A673 (cell line): ENCODE results near the gene ARMH2. TPM values are rescaled to one million over a fixed set of nuclear protein-coding genes. Genes with fewer than 3 reads are reported as not detected.

Experiments
- BruUV-seq: library from RNA; stranded (reverse); fragments of 400-500 nt; replicated peaks from 2 replicates; lab custom pipeline; 2021; lab: Mats Ljungman, UMichigan
- CTCF ChIA-PET: fragments of 300-600 bp; sonication (Branson Sonifier 250); formaldehyde crosslinking; loops from one replicate; lab custom pipeline; 2022; ENCODE audit warnings: antibody characterized with exemption; lab: Charles Lee
- POLR2A ChIA-PET: fragments of 300-600 bp; sonication (Branson Sonifier 250); formaldehyde crosslinking; loops from one replicate; lab custom pipeline; 2022; ENCODE audit warnings: antibody characterized with exemption; ENCODE audit not compliant: low non-redundant PET; lab: Charles Lee
- DNase-seq: peaks from one replicate; pipeline ENCODE4 v3.0.0-alpha.2; 2015; ENCODE audit warnings: low spot score
- H3K27ac ChIP-seq: fragments of 200-600 bp; sonication (generic); 2 replicates; pipeline ENCODE4 v1.5.1; 2016; ENCODE audit warnings: mixed run types, low read depth, mild to moderate bottlenecking, mixed read lengths, antibody characterized with exemption, low read length; ENCODE audit not compliant: poor library complexity, severe bottlenecking
- H3K27me3 ChIP-seq: fragments of 200-600 bp; sonication (generic); replicated peaks from 2 replicates; pipeline ENCODE4 v1.6.1; 2017; ENCODE audit warnings: mixed run types, low read depth, mild to moderate bottlenecking, mixed read lengths, antibody characterized with exemption, low read length; ENCODE audit not compliant: insufficient read depth, poor library complexity
- H3K36me3 ChIP-seq: fragments of 200-600 bp; sonication (generic); 2 replicates; pipeline ENCODE4 v1.6.1; 2016; ENCODE audit warnings: mixed run types, mild to moderate bottlenecking, mixed read lengths, antibody characterized with exemption, low read length; ENCODE audit not compliant: insufficient read depth, poor library complexity, severe bottlenecking
- H3K4me1 ChIP-seq: fragments of 200-600 bp; sonication (generic); 2 replicates; pipeline ENCODE4 v1.6.1; 2017; ENCODE audit warnings: mixed run types, mild to moderate bottlenecking, mixed read lengths, antibody characterized with exemption, low read length; ENCODE audit not compliant: insufficient read depth, poor library complexity, severe bottlenecking
- H3K4me3 ChIP-seq: fragments of 200-600 bp; sonication (generic); 2 replicates; pipeline ENCODE4 v1.5.1; 2016; ENCODE audit warnings: low read depth, mixed run types, mild to moderate bottlenecking, mixed read lengths, low read length; ENCODE audit not compliant: poor library complexity, severe bottlenecking
- H3K9me3 ChIP-seq: fragments of 200-600 bp; sonication (generic); 2 replicates; pipeline ENCODE4 v1.6.1; 2016; ENCODE audit warnings: mixed run types, low read depth, mild to moderate bottlenecking, mixed read lengths, antibody characterized with exemption, low read length; ENCODE audit not compliant: poor library complexity, severe bottlenecking
- CTCF ChIP-seq: fragments of 300-800, 200-600 bp; sonication (generic); conservative IDR thresholded peaks from 2 replicates; pipeline ENCODE4 v1.5.1; 2017; ENCODE audit warnings: low read depth, mild to moderate bottlenecking, antibody characterized with exemption, low read length, moderate library complexity, mixed read lengths
- EZH2 ChIP-seq: fragments of 200-600 bp; sonication (generic); IDR thresholded peaks from 2 replicates; pipeline ENCODE4 v1.6.1; 2017; ENCODE audit warnings: borderline replicate concordance, low read depth, mild to moderate bottlenecking, mixed read lengths, antibody characterized with exemption, low read length; ENCODE audit not compliant: poor library complexity, severe bottlenecking
- intact Hi-C: fragments of 100-400 bp; cut with micrococcal nuclease; formaldehyde crosslinking; loops from one replicate; pipeline ENCODE4 v1.10.0; 2022; ENCODE audit not compliant: unreplicated experiment
- total RNA-seq: library from RNA; stranded (reverse); gene quantifications from 2 replicates; pipeline ENCODE4 v1.2.3, GENCODE V29; 2021

Gene ARMH2
- total RNA-seq, 1 experiment from 2014 or later: not detected

DNA sequence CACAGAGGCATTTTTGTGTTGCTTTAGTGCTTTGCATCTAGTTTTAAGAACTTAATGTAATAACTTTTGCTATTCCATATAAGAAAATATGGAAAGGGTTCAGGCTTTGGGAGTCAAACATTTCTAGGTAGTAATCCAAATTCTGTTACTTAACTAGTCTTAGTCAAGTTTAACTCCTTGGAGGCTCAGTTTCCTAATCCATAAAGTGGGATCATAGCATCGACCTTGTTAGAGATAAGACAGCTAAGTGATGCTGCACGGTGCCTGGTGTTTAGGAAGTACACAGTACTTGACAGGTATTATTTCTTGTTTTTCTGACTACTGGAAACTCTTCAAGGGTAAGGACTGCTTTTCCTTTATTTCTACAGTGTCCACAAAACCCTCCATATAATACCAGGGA lies 24.5 kb upstream of the ARMH2 start:
- CTCF ChIA-PET: no interaction called here

DNA sequence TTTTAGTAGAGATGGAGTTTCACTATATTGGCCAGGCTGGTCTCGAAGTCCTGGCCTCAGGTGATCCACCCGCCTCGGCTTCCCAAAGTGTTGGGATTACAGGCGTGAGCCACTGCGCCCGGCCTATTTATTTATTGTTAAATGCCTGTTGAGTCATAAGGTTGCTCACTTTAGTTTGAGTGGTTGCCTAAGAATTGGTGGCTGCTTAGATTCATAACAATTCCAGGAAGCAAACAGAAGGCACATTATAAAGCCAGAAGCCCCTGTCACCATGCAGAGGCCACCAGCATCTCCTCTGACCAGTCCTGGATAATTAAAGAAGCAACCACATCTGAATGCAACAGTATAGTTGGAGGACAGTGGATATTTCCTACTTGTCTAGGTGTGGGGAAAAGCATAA lies 24.0 kb upstream of the ARMH2 start:
- CTCF ChIA-PET: no interaction called here
- no peaks in the 10 kb centered on the region for H3K4me1 ChIP-seq
- no peaks in the 10 kb centered on the region for H3K27me3 ChIP-seq
- no peak for TF ChIP-seq CTCF
- no TSS peak for BruUV-seq
- POLR2A ChIA-PET: no interaction called here
- H3K27ac ChIP-seq: no peak overlapping the region
- H3K9me3 ChIP-seq: no peaks in the 10 kb centered on the region
- no peak for DNase-seq
- H3K36me3 ChIP-seq: no peaks in the 10 kb centered on the region
- no peak overlapping the region for H3K4me3 ChIP-seq
- intact Hi-C loops: no loop called here

More for the DNA sequence above, 24.5 kb upstream of the ARMH2 start:
- no TSS peak for BruUV-seq
- Histone ChIP-seq H3K4me1 (no peaks in the 10 kb centered on the region), H3K36me3 (no peaks in the 10 kb centered on the region), H3K4me3 (no peak overlapping the region), H3K9me3 (no peaks in the 10 kb centered on the region), H3K27ac (no peak overlapping the region), H3K27me3 (no peaks in the 10 kb centered on the region)
- TF ChIP-seq CTCF (no peak), EZH2 (no peak)
- POLR2A ChIA-PET: no interaction called here
- intact Hi-C loops: no loop called here
- DNase-seq: no peak

- H3K4me3 ChIP-seq: no peak overlapping the region
Observed at GRCh38 chr6:24821860-24822444, 23.2 kb upstream of the ARMH2 start.

More at GRCh38 chr6:24821860-24822444, 23.2 kb upstream of the ARMH2 start:
- Histone ChIP-seq H3K27me3 (no peaks in the 10 kb centered on the region), H3K4me1 (no peaks in the 10 kb centered on the region), H3K9me3 (no peaks in the 10 kb centered on the region), H3K36me3 (no peaks in the 10 kb centered on the region), H3K27ac (no peak overlapping the region)
- no peak for DNase-seq
- CTCF ChIA-PET: no interaction called here
- no TSS peak for BruUV-seq
- intact Hi-C loops: no loop called here
- POLR2A ChIA-PET: no interaction called here
- no peak for TF ChIP-seq EZH2
- no peak for TF ChIP-seq CTCF
